GM23248 (cell line): ENCODE results near the gene KIF1A. TPM values are rescaled to one million over a fixed set of nuclear protein-coding genes. Genes with fewer than 3 reads are reported as not detected.

Source experiments
- DNase-seq: peaks from one replicate; pipeline ENCODE4 v3.0.0-alpha.2; 2015
- H2AFZ ChIP-seq: fragments of 200-600 bp; sonication (generic); 2 replicates; pipeline ENCODE4 v1.6.1; 2016; ENCODE audit warnings: antibody characterized with exemption
- H3F3A ChIP-seq: fragments of 200-600 bp; sonication (generic); 2 replicates; pipeline ENCODE4 v1.6.1; 2016; ENCODE audit warnings: mild to moderate bottlenecking, antibody characterized with exemption, mixed run types; ENCODE audit not compliant: insufficient read depth
- H3K27ac ChIP-seq: fragments of 200-600 bp; sonication (generic); 2 replicates; pipeline ENCODE4 v1.5.1; 2016; ENCODE audit warnings: mild to moderate bottlenecking
- H3K27me3 ChIP-seq: fragments of 200-600 bp; sonication (generic); replicated peaks from 2 replicates; pipeline ENCODE4 v1.6.1; 2016; ENCODE audit warnings: mild to moderate bottlenecking; ENCODE audit not compliant: insufficient read depth
- H3K36me3 ChIP-seq: fragments of 200-600 bp; sonication (generic); 2 replicates; pipeline ENCODE4 v1.6.1; 2016; ENCODE audit warnings: low read depth, mild to moderate bottlenecking
- H3K4me1 ChIP-seq: fragments of 200-600 bp; sonication (generic); 2 replicates; pipeline ENCODE4 v1.6.1; 2016; ENCODE audit warnings: mild to moderate bottlenecking; ENCODE audit not compliant: insufficient read depth
- H3K4me2 ChIP-seq: fragments of 200-600 bp; sonication (generic); one replicate; pipeline ENCODE4 v1.6.1; 2016; ENCODE audit warnings: mild to moderate bottlenecking; ENCODE audit not compliant: unreplicated experiment
- H3K4me3 ChIP-seq: fragments of 200-600 bp; sonication (generic); 2 replicates; pipeline ENCODE4 v1.5.1; 2016; ENCODE audit warnings: mild to moderate bottlenecking
- H3K79me2 ChIP-seq: fragments of 200-600 bp; sonication (generic); 2 replicates; pipeline ENCODE4 v1.6.1; 2016; ENCODE audit warnings: mild to moderate bottlenecking; ENCODE audit not compliant: insufficient read depth
- H3K9ac ChIP-seq: fragments of 200-600 bp; sonication (generic); 2 replicates; pipeline ENCODE4 v1.6.1; 2016; ENCODE audit warnings: mild to moderate bottlenecking
- H3K9me2 ChIP-seq: fragments of 200-600 bp; sonication (generic); 2 replicates; pipeline ENCODE4 v1.6.1; 2016; ENCODE audit warnings: mixed run types, mild to moderate bottlenecking, moderate library complexity; ENCODE audit not compliant: insufficient read depth
- H3K9me3 ChIP-seq: fragments of 200-600 bp; sonication (generic); one replicate; pipeline ENCODE4 v1.6.1; 2017; ENCODE audit warnings: low read depth
- H4K20me1 ChIP-seq: fragments of 200-600 bp; sonication (generic); 2 replicates; pipeline ENCODE4 v1.6.0; 2016; ENCODE audit not compliant: insufficient read depth
- EZH2 ChIP-seq: fragments of 200-600 bp; sonication (generic); IDR thresholded peaks from 2 replicates; pipeline ENCODE4 v1.6.1; 2018; ENCODE audit warnings: antibody characterized with exemption, mild to moderate bottlenecking; ENCODE audit not compliant: insufficient read depth, poor library complexity, severe bottlenecking
- EZH2phosphoT487 ChIP-seq: fragments of 200-600 bp; sonication (generic); IDR thresholded peaks from 2 replicates; pipeline ENCODE4 v1.6.1; 2018; ENCODE audit warnings: antibody characterized with exemption, moderate library complexity, mild to moderate bottlenecking, low read depth; ENCODE audit not compliant: insufficient read depth
- WGBS, 2 experiments: methylation state at CpG; one replicate each; pipeline ENCODE4 v1.1.6; 2015 to 2017; ENCODE audit warnings: low lambda C conversion rate in 2 of 2, low coverage in 1 of 2; ENCODE audit errors: missing lambda C conversion rate in 2 of 2; 5-methylcytosine and 5-hydroxymethylcytosine counted together
- in situ Hi-C: fragments of 300-500 bp; cut with MboI; formaldehyde crosslinking; loops from 2 replicates; pipeline ENCODE4 v1.15.0; 2020
- polyA plus RNA-seq: library from polyadenylated mRNA; unstranded; fragments of >200 nt; fragmentation: Nextera tagmentation; extraction: Ambion mirVana; gene quantifications from 2 replicates; pipeline ENCODE4 v1.2.1, GENCODE V29; 2016
- total RNA-seq: library from RNA; depleted of rRNA; stranded (reverse); fragments of >200 nt; shearing (Covaris generic); gene quantifications from 2 replicates; pipeline ENCODE4 v1.2.3, GENCODE V29; 2014

KIF1A gene
- total and polyA plus RNA-seq, 2 experiments from 2014 or later, result under 0.01 to 0.05 TPM

DNA sequence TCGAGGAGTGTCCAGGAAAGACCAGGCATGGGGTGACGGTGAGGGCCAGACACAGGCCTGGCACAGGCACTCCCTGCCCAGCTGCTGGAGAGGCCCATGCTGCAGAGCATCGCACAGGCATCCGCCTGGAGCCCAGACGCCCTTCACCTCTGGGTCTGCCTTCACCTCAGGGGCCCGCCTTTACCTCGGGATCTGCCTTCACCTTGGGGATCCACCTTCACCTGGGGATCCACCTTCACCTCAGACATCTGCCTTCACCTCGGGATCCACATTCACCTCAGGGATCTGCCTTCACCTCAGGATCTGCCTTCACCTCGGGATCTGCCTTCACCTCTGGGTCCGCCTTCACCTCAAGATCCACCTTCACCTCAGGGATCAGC lies 7.7 kb downstream of the KIF1A start:
- Histone ChIP-seq H4K20me1 (no peaks in the 10 kb centered on the region), H3F3A (no peaks in the 10 kb centered on the region), H3K4me3 (no peak overlapping the region), H3K9me2 (no peaks in the 10 kb centered on the region), H3K4me2 (no peak overlapping the region), H3K9me3 (no peaks in the 10 kb centered on the region), H3K9ac (no peak overlapping the region), H3K4me1 (no peaks in the 10 kb centered on the region), H3K36me3 (no peaks in the 10 kb centered on the region), H2AFZ (no peak overlapping the region), H3K79me2 (no peaks in the 10 kb centered on the region), H3K27me3 (peaks cover 14% of the 10 kb centered on the region; the same call in 1 of the 2 replicates), H3K27ac (no peak overlapping the region)
- no peak for DNase-seq
- in situ Hi-C loops, result no loop called here
- 84 to 95% methylated on average over 10 of the region's 10 CpGs for WGBS, 2 experiments
- no peak for TF ChIP-seq EZH2phosphoT487
- no peak for TF ChIP-seq EZH2

GRCh38 chr2:240811346-240812300 lies 8.4 kb downstream of the KIF1A start:
- in situ Hi-C loops, result no loop called here
- DNase-seq, result no peak
- no peaks in the 10 kb centered on the region for H3K9me3 ChIP-seq
- TF ChIP-seq EZH2phosphoT487, result no peak
- no peak for TF ChIP-seq EZH2
- H3K4me1 ChIP-seq, result no peaks in the 10 kb centered on the region
- no peaks in the 10 kb centered on the region for H3K36me3 ChIP-seq
- no peaks in the 10 kb centered on the region for H3F3A ChIP-seq
- H3K4me2 ChIP-seq, result no peak overlapping the region
- H2AFZ ChIP-seq, result no peak overlapping the region
- peaks cover 18% of the 10 kb centered on the region; the same call in 1 of the 2 replicates for H3K27me3 ChIP-seq
- no peaks in the 10 kb centered on the region for H3K9me2 ChIP-seq
- H4K20me1 ChIP-seq, result no peaks in the 10 kb centered on the region
- H3K4me3 ChIP-seq, result no peak overlapping the region
- WGBS, 2 experiments, result 73 to 75% methylated on average over 17 of the region's 17 CpGs
- H3K27ac ChIP-seq, result no peak overlapping the region
- no peaks in the 10 kb centered on the region for H3K79me2 ChIP-seq
- H3K9ac ChIP-seq, result no peak overlapping the region

- Histone ChIP-seq H3K27ac (no peak overlapping the region), H3K9ac (no peak overlapping the region), H3K9me2 (no peaks in the 10 kb centered on the region), H3K36me3 (no peaks in the 10 kb centered on the region), H3K4me2 (no peak overlapping the region), H3F3A (no peaks in the 10 kb centered on the region), H3K4me1 (no peaks in the 10 kb centered on the region), H3K9me3 (no peaks in the 10 kb centered on the region), H3K79me2 (no peaks in the 10 kb centered on the region), H4K20me1 (no peaks in the 10 kb centered on the region), H3K4me3 (no peak overlapping the region), H2AFZ (no peak overlapping the region), H3K27me3 (peaks cover 28% of the 10 kb centered on the region; the same call in 1 of the 2 replicates)
- no peak for DNase-seq
- TF ChIP-seq EZH2phosphoT487, result no peak
- no peak for TF ChIP-seq EZH2
- WGBS, 2 experiments, result 67 to 73% methylated on average over 16 of the region's 16 CpGs
- in situ Hi-C loops, result no loop called here
These were observed 9.4 kb downstream of the KIF1A start for GRCh38 chr2:240810621-240811020.

GRCh38 chr2:240810199-240810598 lies 9.8 kb downstream of the KIF1A start:
- no peak for DNase-seq
- Histone ChIP-seq H3K4me2 (no peak overlapping the region), H2AFZ (no peak overlapping the region), H3K79me2 (no peaks in the 10 kb centered on the region), H3F3A (no peaks in the 10 kb centered on the region), H3K9ac (no peak overlapping the region), H3K4me1 (no peaks in the 10 kb centered on the region), H3K9me3 (no peaks in the 10 kb centered on the region), H4K20me1 (no peaks in the 10 kb centered on the region), H3K36me3 (no peaks in the 10 kb centered on the region), H3K27ac (no peak overlapping the region), H3K9me2 (no peaks in the 10 kb centered on the region), H3K27me3 (peaks cover 32% of the 10 kb centered on the region; the same call in 1 of the 2 replicates), H3K4me3 (no peak overlapping the region)
- in situ Hi-C loops, result no loop called here
- WGBS, 2 experiments, result 46 to 48% methylated on average over 6 of the region's 6 CpGs
- TF ChIP-seq EZH2phosphoT487, result no peak
- no peak for TF ChIP-seq EZH2
